Stimulated activated CD8-positive, alpha-beta memory T cell treated with anti-CD3 and anti-CD28 coated beads, Interleukin-7, amount 100 ng/mL, for 4 hours (primary cell): ENCODE data around the gene SGCE.
A peak's percentile ranks its signal among the peaks of the same experiment; 100 is the strongest.

Experiments used
- DNase-seq, 2 donors: peaks; one replicate each; pipeline ENCODE4 v3.0.0-alpha.2; 2020; ENCODE audit warnings: low read depth in 2 of 2

The SGCE gene

GRCh38 chr7:94623820-94624219 lies 32.1 kb downstream of the SGCE start:
- no peak for DNase-seq

DNA sequence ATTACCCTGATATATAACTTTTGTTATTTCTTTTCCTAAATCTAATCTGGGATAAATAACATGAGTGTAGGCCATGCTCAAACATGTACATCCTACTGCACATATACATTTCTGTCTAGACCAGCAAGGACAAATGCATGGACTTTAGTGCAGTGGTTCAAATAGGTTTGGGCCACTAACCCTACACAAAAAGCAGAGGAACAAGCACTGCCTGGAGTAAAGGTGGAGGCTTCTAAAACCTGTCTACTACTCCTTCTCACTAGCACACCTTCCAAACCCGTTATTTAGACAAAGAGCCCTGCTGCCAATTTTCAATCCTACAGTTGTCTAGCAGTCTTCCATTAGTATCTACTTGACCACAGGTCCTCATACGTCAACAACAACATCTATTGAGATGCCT lies 34.8 kb downstream of the SGCE start:
- DNase-seq, result no peak

DNA sequence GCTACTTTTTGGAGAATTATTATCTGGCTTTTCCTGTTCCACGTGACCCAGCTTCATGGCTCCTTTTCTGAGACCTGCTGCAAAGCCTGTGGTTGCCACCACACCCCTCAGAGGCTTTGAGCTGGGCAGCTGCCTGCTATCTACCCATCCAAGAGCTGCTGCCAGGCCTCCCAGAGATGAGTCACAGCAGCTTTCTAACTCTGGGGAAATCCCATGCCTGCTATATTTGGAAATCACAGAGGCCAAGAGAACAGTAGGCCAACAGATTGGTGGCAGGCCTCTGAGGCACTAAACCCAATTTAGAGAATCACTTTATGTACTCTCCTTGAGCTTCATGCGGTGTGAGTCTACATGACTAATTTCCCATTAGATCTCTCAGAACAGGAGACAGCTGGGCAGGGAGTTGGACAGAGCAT lies 35.2 kb downstream of the SGCE start:
- peak; percentile 0 to 21 for DNase-seq

DNA sequence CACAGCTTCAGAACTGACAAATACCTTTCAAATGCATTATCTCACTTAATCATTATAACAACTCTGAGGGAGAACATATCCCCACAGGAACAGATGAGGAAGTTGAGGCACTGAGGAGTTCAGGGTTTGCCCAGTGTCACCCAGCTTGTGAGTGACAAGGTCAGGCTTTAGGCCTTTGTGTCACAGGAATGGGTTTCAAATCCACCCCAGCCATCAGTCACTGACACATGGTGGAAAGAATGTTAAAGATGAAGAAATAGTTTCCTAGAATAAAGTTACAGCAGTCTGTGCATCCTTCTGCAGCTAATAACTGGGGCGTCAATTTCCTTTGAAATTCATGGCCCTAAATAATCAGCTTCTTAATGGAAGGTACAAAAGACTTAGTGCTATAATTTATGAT lies 37.8 kb downstream of the SGCE start:
- DNase-seq, result no peak

GRCh38 chr7:94616855-94617254 lies 39.1 kb downstream of the SGCE start:
- no peak for DNase-seq

- DNase-seq, result no peak
Observed at GRCh38 chr7:94615666-94616065, 40.3 kb downstream of the SGCE start.

GRCh38 chr7:94612661-94613060 lies 43.3 kb downstream of the SGCE start:
- no peak for DNase-seq

GRCh38 chr7:94612253-94612652 lies 43.7 kb downstream of the SGCE start:
- DNase-seq, result no peak

GRCh38 chr7:94609561-94609960 lies 46.4 kb downstream of the SGCE start:
- no peak for DNase-seq

- DNase-seq, result no peak
Observed at GRCh38 chr7:94605031-94605430, 50.9 kb downstream of the SGCE start.

DNA sequence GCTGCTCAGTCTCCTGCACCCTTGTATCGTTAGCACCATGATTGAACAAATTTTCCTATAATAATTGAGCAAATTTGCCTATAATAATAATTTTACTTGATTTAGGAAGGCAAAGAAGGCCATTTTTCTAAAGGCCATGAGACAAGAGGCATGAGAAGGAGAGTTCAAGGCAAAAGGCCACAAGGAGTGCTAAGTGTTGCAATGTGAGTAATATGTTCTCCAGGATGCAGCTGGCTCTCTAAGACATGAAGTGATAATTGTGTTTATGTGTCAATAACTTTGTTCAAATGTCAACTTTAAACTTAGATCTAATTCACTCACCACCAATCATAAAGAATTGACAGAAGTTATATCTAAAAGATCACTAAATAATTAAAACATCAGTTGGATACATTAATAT lies 53.8 kb downstream of the SGCE start:
- no peak for DNase-seq

DNA sequence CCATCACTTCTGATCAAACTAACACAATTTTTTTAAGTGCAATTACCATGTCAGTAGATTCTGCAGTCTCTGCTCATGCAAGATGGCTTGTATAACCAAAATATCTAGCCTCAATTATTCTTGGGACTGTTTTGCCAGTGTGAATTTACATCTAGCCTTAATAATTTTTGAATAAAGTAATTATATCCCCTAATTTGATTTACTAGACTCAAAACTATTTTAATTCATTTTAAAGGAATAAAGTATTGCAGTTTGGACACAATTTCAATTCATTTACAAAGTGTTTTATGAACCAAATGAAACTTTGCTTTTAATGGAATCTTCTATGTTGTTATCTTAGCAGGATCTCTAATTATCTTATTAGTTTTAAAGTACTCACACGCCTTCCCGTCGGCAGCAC lies 55.7 kb downstream of the SGCE start:
- no peak for DNase-seq

DNA sequence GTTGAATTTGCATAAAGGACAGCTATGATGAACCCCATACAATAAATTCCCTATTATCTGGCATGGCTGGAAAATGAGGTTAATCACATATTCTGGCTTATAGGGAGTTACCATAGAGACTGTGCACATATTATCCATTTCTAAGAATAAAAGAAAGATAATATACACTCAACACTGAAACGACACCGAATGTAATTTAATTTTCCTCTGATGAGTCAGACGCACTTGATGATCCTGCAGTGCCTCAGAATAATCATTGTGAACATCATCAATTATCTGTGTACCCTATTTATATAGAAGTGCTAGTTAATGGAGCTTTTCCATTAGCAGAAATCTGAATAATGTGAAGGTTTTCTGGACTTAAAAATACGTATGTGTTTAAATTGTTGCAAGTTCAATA lies 60.2 kb downstream of the SGCE start:
- no peak for DNase-seq

GRCh38 chr7:94594882-94595281 lies 61.1 kb downstream of the SGCE start:
- no peak for DNase-seq

- no peak for DNase-seq
Observed at GRCh38 chr7:94591176-94591575, 64.8 kb downstream of the SGCE start.

- DNase-seq, result no peak
Observed at GRCh38 chr7:94590526-94591162, 65.3 kb downstream of the SGCE start.

DNA sequence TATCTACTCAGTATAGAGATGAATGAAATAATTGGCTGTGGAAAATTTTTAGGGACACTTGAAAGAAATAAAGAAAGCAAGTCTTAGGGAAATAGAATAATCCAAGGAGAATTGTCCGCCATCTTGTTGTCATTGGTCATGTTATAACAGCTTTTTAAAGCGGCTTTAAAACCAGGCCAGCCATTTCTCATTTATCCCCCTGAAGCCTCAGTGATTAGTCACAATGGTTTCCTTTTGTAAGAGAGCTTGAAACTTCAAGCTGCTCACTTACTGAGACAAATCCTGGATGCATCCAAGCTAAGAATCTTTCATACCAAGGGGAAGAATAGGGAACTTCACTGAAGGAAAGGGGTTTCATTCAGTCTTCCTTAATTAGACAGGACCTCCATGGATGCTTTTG lies 67.9 kb downstream of the SGCE start:
- DNase-seq, result no peak

DNA sequence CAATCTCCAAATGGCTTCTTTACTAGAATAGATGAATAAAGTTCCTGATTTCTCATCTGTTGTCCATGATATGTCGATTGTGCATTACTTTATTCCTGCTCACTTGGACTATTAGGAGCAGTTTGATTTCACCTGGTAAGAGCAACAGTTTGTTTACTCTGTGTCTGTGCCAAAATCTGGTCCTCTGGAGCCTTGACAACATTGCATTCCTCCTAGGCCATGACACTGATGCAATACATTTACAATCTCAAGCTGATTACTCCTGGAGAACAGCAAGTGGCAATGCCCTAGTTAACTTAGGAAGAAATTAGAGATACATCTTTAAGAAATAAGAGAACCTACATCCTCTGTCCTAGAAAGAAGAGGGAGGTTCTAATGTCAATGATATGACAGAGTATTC lies 71.8 kb downstream of the SGCE start:
- DNase-seq, result no peak

DNA sequence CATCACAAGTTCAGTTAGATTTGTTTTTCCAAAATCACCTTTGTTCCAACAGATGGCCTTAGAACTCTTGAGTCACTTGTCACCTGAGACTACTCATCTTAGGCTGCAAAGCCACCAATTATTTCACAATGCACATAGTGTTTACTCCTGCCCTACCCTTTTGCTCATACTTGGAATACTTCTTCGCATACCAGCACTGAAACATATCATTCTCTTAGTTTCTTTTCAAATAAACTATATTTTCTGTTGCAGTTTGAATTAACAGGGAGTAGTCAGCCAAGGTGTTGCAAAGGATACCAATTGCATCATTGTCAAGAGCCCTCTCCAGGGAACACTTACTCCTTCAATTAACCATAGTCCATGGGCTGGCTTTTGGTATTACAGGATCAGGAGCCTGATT lies 75.3 kb downstream of the SGCE start:
- DNase-seq, result no peak

DNA sequence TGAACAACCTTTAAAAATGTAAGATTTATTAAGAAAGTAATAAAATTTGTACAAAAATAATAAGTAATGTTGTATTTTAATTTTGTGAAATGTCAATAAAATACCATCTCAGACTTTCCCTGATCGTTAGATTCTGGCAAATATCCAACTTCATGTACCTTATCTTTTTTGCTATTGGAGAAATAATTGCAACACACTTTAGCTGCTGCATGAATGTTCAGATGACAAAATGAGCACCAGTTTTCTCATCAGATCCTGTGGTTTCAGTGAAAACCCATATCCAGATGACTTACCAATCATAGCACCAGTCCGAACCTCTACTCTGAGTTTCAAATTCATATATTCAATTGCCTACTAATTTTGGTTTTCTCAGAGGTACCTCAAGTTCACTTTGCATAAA lies 76.5 kb downstream of the SGCE start:
- DNase-seq, result no peak

- no peak for DNase-seq
Observed at GRCh38 chr7:94578614-94579013, 77.3 kb downstream of the SGCE start.

DNA sequence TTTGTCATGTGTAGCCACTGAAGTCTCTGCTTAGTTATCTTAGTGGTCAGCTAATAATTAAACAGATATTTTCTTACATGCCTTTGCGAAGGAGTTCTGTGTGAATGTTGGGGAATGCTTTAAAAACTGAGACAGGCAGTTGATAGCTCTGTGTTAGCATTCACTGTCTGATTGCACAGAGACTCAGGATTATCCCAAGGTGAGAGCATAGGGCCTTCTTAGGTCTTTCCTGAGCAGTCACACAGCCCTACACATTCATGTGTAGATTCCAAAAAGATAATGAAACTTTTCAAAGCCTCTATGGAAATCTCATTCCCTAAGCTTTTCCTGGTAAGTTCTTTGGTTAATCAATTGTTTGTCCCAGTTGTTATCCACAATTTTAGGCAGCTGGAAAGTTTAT lies 78.6 kb downstream of the SGCE start:
- DNase-seq, result no peak

DNA sequence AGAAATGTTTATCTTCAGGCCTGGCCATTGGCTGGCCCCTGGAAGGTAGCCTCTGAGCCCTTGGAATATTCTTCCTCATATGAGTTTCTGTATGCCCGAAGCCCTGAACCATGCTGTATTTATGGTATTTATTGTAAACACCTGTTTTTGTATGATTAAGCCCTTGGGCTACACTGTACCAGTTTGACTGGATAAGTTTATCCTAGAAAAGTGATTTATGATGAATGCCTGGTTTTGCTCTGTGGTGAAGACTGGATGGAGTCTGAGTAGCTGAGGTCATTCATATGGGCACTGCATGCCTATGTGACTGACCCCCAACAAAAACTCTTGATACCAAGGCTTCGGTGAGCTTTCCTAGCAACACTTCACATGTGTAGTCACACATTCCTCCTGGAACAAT lies 79.6 kb downstream of the SGCE start:
- no peak for DNase-seq

DNA sequence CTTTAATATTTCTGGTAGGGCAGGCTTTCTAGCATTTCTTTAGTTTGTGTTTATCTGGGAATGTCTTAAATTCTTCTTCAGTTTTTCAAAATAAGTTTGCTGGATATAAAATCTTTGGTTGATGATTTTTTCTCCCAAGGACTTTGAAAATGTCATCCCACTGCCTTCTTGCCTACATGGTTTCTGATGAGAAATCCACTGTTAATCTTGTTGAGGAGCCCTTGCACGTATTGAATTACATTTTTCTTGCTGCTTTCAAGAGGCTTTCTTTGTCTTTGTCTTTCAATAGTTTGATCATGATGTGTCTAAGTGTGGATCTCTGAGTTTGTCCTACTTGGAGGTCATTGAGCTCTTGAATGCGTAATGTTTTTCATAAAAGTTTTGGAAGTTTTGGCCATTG lies 80.3 kb downstream of the SGCE start:
- DNase-seq, result no peak

- DNase-seq, result no peak
Observed at GRCh38 chr7:94571816-94572215, 84.1 kb downstream of the SGCE start.
